WI38 (cell line): Measurements from ENCODE around the gene DGAT2.

Experiments used
- H3K4me3 ChIP-seq: 2 replicates; pipeline ENCODE4 v1.5.1; 2011; ENCODE audit warnings: low read depth, mild to moderate bottlenecking, control low read depth, low read length
- CTCF ChIP-seq: IDR thresholded peaks from 2 replicates; pipeline ENCODE4 v1.5.1; 2012; ENCODE audit warnings: low read depth, mild to moderate bottlenecking, control low read depth, low read length

The DGAT2 gene

GRCh38 chr11:75809111-75809510 lies 40.5 kb downstream of the DGAT2 start:
- no peak overlapping the region for H3K4me3 ChIP-seq

GRCh38 chr11:75809991-75810390 lies 41.4 kb downstream of the DGAT2 start:
- TF ChIP-seq CTCF, result no peak
- H3K4me3 ChIP-seq, result no peak overlapping the region

More at GRCh38 chr11:75809111-75809510, 40.5 kb downstream of the DGAT2 start:
- TF ChIP-seq CTCF, result no peak

- TF ChIP-seq CTCF, result no peak
- H3K4me3 ChIP-seq, result no peak overlapping the region
Observed at GRCh38 chr11:75810637-75811390, 42.2 kb downstream of the DGAT2 start.

- TF ChIP-seq CTCF, result no peak
- H3K4me3 ChIP-seq, result no peak overlapping the region
Observed at GRCh38 chr11:75811485-75811884, 42.9 kb downstream of the DGAT2 start.

- H3K4me3 ChIP-seq, result no peak overlapping the region
- no peak for TF ChIP-seq CTCF
Observed at GRCh38 chr11:75812542-75813040, 44.0 kb downstream of the DGAT2 start.

- H3K4me3 ChIP-seq, result no peak overlapping the region
Observed at GRCh38 chr11:75813124-75813523, 44.5 kb downstream of the DGAT2 start.

More at GRCh38 chr11:75813124-75813523, 44.5 kb downstream of the DGAT2 start:
- no peak for TF ChIP-seq CTCF
